ENCODE measurements around the gene PCDHB8.
"Not testable (repeated sequence)": the region's sequence is repeated elsewhere in the genome, so short reads cannot be mapped to it uniquely, and the experiment has no call there.

The PCDHB8 gene

DNA sequence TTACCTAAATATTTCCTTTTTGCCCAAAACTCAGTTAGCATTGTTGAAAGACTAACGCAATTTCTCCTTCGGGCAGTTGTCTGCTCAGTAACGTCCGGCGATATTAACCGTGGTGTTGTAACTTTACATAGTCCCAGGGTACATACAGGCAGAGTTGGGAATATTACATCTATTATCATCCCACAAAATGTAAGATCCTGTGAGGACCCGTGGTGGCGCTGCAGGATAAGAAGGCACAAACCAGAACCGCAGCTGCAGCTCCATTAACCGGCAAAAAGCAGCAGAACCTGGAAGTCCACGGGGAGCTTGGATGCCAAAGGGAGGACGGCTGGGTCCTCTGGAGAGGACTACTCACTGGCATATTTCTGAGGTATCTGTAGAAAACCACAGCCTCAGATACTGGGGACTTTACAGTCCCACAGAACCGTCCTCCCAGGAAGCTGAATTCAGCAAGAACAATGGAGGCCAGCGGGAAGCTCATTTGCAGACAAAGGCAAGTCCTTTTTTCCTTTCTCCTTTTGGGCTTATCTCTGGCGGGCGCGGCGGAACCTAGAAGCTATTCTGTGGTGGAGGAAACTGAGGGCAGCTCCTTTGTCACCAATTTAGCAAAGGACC lies at the start of gene PCDHB8:
Gene PCDHB8, plus strand, starts transcription at position 214 of the 615 bp plus-strand sequence. Its CDS starts 245 bp downstream, at position 459.
- DNase-seq (ENCODE audit: low read depth, low spot score), result not testable (repeated sequence)

DNA sequence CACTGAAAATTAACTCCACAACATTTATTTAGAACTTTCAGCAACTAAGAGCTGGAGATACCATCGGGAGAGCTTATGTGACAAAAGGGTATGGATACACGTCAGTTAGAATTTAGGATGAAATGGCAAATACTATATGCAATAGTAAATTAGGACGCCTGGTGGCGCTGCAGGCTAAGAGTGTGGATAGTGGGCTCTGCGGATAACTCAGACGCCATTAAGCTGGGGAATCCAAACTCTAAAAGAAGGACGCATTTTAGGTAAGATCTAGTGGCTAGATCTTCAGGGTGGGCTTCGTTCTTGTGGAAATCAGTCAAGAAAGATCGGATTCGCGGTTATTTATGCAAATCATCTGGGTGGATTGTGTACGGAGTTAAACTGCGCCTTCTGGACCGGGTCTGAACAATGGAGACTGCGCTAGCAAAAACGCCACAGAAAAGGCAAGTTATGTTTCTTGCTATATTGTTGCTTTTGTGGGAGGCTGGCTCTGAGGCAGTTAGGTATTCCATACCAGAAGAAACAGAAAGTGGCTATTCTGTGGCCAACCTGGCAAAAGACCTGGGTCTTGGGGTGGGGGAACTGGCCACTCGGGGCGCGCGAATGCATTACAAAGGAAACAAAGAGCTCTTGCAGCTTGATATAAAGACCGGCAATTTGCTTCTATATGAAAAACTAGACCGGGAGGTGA lies 42.4 kb upstream of the PCDHB8 start, which contains the start of gene PCDHB5:
Gene PCDHB5, plus strand, starts transcription at position 177 of the 688 bp plus-strand sequence. Its CDS starts 229 bp downstream, at position 406.
- no peak for DNase-seq (ENCODE audit: low read depth, low spot score)

GRCh38 chr5:141135718-141136266 lies 41.8 kb upstream of the PCDHB8 start:
- DNase-seq (ENCODE audit: low read depth, low spot score), result no peak

GRCh38 chr5:141137346-141137745 lies 40.2 kb upstream of the PCDHB8 start:
- not testable (repeated sequence) for DNase-seq (ENCODE audit: low read depth, low spot score)

GRCh38 chr5:141149812-141150211 lies 27.8 kb upstream of the PCDHB8 start, which contains the start of gene PCDHB6:
TSS of gene PCDHB6 (plus strand) at chr5:141150057. CDS start at chr5:141150258, 201 bp downstream.
- DNase-seq (ENCODE audit: low read depth, low spot score), result no peak

DNA sequence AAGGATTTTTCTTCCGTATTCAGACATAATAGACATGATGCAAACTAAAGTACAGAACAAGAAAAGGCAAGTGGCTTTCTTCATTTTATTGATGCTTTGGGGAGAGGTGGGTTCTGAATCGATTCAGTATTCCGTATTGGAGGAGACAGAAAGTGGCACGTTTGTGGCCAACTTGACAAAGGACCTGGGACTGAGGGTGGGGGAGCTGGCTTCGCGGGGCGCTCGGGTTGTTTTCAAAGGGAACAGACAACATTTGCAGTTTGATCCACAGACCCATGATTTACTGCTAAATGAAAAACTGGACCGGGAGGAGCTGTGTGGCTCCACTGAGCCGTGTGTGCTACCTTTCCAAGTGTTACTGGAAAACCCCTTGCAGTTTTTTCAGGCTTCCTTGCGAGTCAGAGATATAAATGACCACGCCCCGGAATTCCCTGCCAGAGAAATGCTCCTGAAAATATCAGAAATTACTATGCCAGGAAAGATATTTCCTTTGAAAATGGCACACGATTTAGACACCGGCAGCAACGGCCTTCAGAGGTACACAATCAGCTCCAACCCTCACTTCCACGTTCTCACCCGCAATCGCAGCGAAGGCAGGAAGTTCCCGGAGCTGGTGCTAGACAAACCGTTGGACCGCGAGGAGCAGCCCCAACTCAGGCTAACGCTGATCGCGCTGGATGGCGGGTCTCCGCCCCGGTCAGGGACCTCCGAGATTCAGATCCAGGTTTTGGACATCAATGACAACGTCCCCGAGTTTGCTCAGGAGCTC lies 27.2 kb upstream of the PCDHB8 start:
- no peak for DNase-seq (ENCODE audit: low read depth, low spot score)

DNA sequence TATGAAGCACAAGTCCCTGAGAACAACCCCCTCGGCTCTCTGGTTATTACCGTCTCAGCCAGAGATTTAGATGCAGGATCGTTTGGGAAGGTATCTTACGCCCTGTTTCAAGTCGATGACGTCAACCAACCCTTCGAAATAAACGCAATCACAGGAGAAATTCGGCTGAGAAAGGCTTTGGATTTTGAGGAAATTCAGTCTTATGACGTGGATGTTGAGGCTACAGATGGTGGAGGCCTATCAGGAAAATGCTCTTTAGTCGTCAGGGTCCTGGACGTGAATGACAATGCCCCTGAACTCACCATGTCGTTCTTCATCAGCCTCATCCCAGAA lies 26.6 kb upstream of the PCDHB8 start:
- DNase-seq (ENCODE audit: low read depth, low spot score), result no peak

GRCh38 chr5:141151632-141152031 lies 26.0 kb upstream of the PCDHB8 start:
- not testable (repeated sequence) for DNase-seq (ENCODE audit: low read depth, low spot score)

DNA sequence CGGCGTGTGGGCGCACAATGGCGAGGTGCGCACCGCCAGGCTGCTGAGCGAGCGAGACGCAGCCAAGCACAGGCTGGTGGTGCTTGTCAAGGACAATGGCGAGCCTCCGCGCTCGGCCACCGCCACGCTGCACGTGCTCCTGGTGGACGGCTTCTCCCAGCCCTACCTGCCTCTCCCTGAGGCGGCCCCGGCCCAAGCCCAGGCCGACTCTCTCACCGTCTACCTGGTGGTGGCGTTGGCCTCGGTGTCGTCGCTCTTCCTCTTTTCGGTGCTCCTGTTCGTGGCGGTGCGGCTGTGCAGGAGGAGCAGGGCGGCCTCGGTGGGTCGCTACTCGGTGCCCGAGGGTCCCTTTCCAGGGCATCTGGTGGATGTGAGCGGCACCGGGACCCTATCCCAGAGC lies 25.5 kb upstream of the PCDHB8 start:
- DNase-seq (ENCODE audit: low read depth, low spot score), result not testable (repeated sequence)

DNA sequence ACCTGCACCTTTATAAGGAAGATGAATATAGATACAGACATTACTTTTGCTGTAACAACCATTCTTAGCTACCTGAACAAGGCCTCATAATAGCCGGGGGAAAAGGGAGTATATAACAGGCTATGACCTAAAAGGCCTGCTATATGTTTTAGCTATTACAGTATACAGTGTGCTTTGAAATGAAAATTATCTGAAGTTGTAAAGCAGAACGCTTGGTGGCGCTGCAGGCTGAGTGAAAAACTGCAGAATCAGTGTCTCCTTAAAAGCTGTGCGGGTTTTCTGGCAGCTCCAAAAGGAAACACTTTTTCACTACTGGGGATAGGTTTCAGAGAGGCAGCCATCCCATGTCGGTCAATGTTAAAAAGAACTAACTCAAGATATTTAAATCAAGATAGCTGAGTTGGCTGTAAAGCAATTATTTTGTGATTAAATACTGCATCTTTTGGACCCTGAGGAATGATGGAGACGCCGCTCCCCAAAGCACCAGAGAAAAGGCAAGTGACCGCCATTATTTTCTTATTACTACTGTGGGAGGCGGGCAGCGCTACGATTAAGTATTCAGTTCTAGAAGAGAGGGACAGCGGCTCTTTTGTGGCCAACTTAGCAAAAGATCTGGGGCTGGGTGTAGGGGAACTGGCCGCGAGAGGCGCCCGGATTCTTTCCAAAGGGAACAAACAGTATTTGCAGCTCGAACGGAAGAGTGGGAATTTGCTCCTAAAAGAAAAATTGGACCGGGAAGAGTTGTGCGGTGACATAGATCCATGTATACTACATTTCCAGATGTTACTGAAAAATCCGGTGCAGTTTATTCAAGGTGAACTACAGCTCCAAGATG lies 21.8 kb upstream of the PCDHB8 start:
- DNase-seq (ENCODE audit: low read depth, low spot score), result no peak

DNA sequence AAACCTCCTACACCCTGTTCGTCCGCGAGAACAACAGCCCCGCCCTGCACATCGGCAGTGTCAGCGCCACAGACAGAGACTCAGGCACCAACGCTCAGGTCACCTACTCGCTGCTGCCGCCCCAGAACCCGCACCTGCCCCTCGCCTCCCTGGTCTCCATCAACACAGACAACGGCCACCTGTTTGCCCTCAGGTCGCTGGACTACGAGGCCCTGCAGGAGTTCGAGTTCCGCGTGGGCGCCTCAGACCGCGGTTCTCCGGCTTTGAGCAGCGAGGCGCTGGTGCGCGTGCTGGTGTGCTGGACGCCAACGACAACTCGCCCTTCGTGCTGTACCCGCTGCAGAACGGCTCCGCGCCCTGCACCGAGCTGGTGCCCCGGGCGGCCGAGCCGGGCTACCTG lies 20.2 kb upstream of the PCDHB8 start:
- DNase-seq (ENCODE audit: low read depth, low spot score), result not testable (repeated sequence)

GRCh38 chr5:141157901-141158300 lies 19.7 kb upstream of the PCDHB8 start:
- not testable (repeated sequence) for DNase-seq (ENCODE audit: low read depth, low spot score)

GRCh38 chr5:141172381-141173204 lies 5.0 kb upstream of the PCDHB8 start, which contains the start of gene PCDHB7:
TSS of gene PCDHB7 (plus strand) at chr5:141172644. CDS start at chr5:141172836, 192 bp downstream.
- DNase-seq (ENCODE audit: low read depth, low spot score), result no peak

DNA sequence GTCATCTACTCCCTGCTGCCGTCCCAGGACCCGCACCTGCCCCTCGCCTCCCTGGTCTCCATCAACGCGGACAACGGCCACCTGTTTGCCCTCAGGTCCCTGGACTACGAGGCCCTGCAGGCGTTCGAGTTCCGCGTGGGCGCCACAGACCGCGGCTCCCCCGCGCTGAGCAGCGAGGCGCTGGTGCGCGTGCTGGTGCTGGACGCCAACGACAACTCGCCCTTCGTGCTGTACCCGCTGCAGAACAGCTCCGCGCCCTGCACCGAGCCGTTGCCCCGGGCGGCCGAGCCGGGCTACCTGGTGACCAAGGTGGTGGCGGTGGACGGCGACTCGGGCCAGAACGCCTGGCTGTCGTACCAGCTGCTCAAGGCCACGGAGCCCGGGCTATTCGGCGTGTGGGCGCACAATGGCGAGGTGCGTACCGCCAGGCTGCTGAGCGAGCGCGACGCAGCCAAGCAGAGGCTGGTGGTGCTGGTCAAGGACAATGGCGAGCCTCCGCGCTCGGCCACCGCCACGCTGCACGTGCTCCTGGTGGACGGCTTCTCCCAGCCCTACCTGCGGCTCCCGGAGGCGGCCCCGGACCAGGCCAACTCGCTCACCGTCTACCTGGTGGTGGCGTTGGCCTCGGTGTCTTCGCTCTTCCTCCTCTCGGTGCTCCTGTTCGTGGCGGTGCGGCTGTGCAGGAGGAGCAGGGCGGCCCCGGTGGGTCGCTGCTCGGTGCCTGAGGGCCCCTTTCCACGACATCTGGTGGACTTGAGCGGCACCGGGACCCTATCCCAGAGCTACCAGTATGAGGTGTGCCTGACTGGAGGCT lies 3.1 kb upstream of the PCDHB8 start:
- DNase-seq (ENCODE audit: low read depth, low spot score), result not testable (repeated sequence)

DNA sequence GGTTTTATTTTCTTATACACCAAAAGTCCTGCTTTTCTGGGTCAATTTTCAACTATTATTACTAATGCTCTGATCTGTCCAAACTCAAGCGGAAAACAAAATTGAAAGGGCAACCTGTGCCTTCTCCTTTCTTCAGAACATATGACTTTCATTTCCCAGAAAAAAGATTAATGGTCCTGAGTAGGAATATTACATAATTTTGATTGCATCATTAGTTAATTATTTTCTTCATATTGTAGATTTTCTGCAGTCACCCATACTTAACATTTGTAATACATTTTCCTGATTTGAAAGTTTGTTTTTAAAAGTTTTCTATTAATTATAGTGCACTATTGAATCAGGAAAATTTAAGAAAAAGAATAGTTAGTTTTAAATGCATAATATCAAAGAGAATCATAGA lies 1.7 kb upstream of the PCDHB8 start:
- DNase-seq (ENCODE audit: low read depth, low spot score), result no peak

DNA sequence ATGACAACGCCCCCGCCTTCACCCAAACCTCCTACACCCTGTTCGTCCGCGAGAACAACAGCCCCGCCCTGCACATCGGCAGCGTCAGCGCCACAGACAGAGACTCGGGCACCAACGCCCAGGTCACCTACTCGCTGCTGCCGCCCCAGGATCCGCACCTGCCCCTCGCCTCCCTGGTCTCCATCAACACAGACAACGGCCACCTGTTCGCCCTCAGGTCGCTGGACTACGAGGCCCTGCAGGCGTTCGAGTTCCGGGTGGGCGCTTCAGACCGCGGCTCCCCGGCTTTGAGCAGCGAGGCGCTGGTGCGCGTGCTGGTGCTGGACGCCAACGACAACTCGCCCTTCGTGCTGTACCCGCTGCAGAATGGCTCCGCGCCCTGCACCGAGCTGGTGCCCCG lies 1.8 kb downstream of the PCDHB8 start:
- DNase-seq (ENCODE audit: low read depth, low spot score), result not testable (repeated sequence)

DNA sequence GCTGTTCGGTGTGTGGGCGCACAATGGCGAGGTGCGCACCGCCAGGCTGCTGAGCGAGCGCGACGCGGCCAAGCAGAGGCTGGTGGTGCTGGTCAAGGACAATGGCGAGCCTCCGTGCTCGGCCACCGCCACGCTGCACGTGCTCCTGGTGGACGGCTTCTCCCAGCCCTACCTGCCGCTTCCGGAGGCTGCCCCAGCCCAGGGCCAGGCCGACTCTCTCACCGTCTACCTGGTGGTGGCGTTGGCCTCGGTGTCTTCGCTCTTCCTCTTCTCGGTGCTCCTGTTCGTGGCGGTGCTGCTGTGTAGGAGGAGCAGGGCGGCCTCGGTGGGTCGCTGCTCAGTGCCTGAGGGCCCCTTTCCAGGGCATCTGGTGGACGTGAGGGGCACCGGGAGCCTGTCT lies 2.3 kb downstream of the PCDHB8 start:
- not testable (repeated sequence) for DNase-seq (ENCODE audit: low read depth, low spot score)

DNA sequence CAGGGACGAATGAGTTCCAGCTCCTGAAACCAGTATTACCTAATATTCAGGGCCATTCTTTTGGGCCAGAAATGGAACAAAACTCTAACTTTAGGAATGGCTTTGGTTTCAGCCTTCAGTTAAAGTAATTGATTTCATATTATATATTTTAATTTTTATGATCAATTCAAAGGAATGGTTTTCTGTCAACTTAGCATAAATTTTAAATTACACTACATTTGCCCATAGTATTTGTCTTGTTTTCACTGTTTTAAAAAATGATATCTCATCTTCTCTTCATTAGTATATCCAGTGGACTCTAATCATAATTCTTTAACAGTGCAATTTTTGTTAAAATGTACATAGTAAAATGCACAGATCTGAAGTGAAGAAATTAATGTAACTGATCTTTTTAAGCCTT lies 2.7 kb downstream of the PCDHB8 start:
- no peak for DNase-seq (ENCODE audit: low read depth, low spot score)

- no peak for DNase-seq (ENCODE audit: low read depth, low spot score)
These were observed 4.7 kb downstream of the PCDHB8 start, which contains the start of gene PCDHB16 for GRCh38 chr5:141182248-141182647. TSS of gene PCDHB16 (plus strand) at chr5:141182387. CDS start at chr5:141182560, 173 bp downstream.

Measured in smooth muscle cell of the brain vasculature (primary cell).